Cardiac muscle cell (in vitro differentiated cells and primary cell): ENCODE data around the gene MAP3K9. TPM values are rescaled to one million over a fixed set of nuclear protein-coding genes. Genes with fewer than 3 reads are reported as not detected.

ENCODE experiments used
- DNase-seq, 2 donors: peaks; one replicate each; pipeline versions ENCODE4 v3.0.0 to v3.0.0-alpha.2; 2010 to 2017; ENCODE audit warnings: low read depth in 1 of 2, low spot score in 1 of 2
- H3K27ac ChIP-seq: fragments of 200-600 bp; sonication (generic); 2 replicates; pipeline ENCODE4 v1.5.1; 2016
- H3K27me3 ChIP-seq: fragments of 200-600 bp; sonication (generic); 2 replicates; pipeline ENCODE4 v1.6.0; 2016; ENCODE audit warnings: control low read depth
- H3K36me3 ChIP-seq: fragments of 200-600 bp; sonication (generic); 2 replicates; pipeline ENCODE4 v1.5.1; 2016; ENCODE audit warnings: control low read depth
- H3K4me1 ChIP-seq: fragments of 200-600 bp; sonication (generic); 2 replicates; pipeline ENCODE4 v1.8.1; 2017; ENCODE audit warnings: low read depth, mild to moderate bottlenecking, mixed run types
- H3K4me3 ChIP-seq: fragments of 200-600 bp; sonication (generic); 2 replicates; pipeline ENCODE4 v1.5.1; 2016; ENCODE audit warnings: mild to moderate bottlenecking
- H3K9me3 ChIP-seq: fragments of 200-600 bp; sonication (generic); 2 replicates; pipeline ENCODE4 v1.5.1; 2017; ENCODE audit warnings: low read depth, mild to moderate bottlenecking, control low read depth
- CTCF ChIP-seq: IDR thresholded peaks from 2 replicates; pipeline ENCODE4 v1.5.1; 2012; ENCODE audit warnings: low read depth, mild to moderate bottlenecking, low read length
- polyA plus RNA-seq: library from polyadenylated mRNA; unstranded; fragments of >200 nt; fragmentation: Nextera tagmentation; extraction: Ambion mirVana; gene quantifications from 2 replicates; pipeline ENCODE4 v1.2.1, GENCODE V29; 2016
- total RNA-seq: library from RNA; depleted of rRNA; stranded (reverse); fragments of >200 nt; gene quantifications from 2 replicates; pipeline ENCODE4 v1.2.3, GENCODE V29; 2016

Gene MAP3K9
- total and polyA plus RNA-seq, 2 experiments from 2014 or later: 5.4 to 7.4 TPM

GRCh38 chr14:70744641-70745040 lies 64.7 kb downstream of the MAP3K9 start:
- peaks cover 4% of the 10 kb centered on the region for H3K36me3 ChIP-seq
- H3K27ac ChIP-seq: no peak overlapping the region
- H3K4me1 ChIP-seq: no peaks in the 10 kb centered on the region
- no peak overlapping the region for H3K4me3 ChIP-seq
- no peaks in the 10 kb centered on the region for H3K27me3 ChIP-seq
- H3K9me3 ChIP-seq: no peaks in the 10 kb centered on the region
- no peak for DNase-seq
- TF ChIP-seq CTCF: no peak

- no peak for DNase-seq
- no peak for TF ChIP-seq CTCF
- Histone ChIP-seq H3K27ac (no peak overlapping the region), H3K9me3 (no peaks in the 10 kb centered on the region), H3K4me3 (no peak overlapping the region), H3K36me3 (peaks cover 7% of the 10 kb centered on the region), H3K4me1 (no peaks in the 10 kb centered on the region), H3K27me3 (no peaks in the 10 kb centered on the region)
Observed at GRCh38 chr14:70742316-70742715, 67.0 kb downstream of the MAP3K9 start.

- Histone ChIP-seq H3K36me3 (peaks cover 7% of the 10 kb centered on the region), H3K4me3 (no peak overlapping the region), H3K27me3 (no peaks in the 10 kb centered on the region), H3K27ac (no peak overlapping the region), H3K4me1 (no peaks in the 10 kb centered on the region), H3K9me3 (no peaks in the 10 kb centered on the region)
- TF ChIP-seq CTCF: no peak
- DNase-seq: no peak
Observed at GRCh38 chr14:70741482-70741881, 67.8 kb downstream of the MAP3K9 start.

GRCh38 chr14:70735043-70735442 lies 74.3 kb downstream of the MAP3K9 start:
- H3K27me3 ChIP-seq: no peaks in the 10 kb centered on the region
- no peak for TF ChIP-seq CTCF

GRCh38 chr14:70731447-70732239 lies 77.7 kb downstream of the MAP3K9 start:
- Histone ChIP-seq H3K27me3 (no peaks in the 10 kb centered on the region), H3K36me3 (peaks cover 5% of the 10 kb centered on the region), H3K4me1 (no peaks in the 10 kb centered on the region), H3K9me3 (no peaks in the 10 kb centered on the region), H3K27ac (no peak overlapping the region), H3K4me3 (no peak overlapping the region)
- TF ChIP-seq CTCF: no peak
- DNase-seq: no peak

More at GRCh38 chr14:70735043-70735442, 74.3 kb downstream of the MAP3K9 start:
- peaks cover 12% of the 10 kb centered on the region for H3K36me3 ChIP-seq
- no peaks in the 10 kb centered on the region for H3K4me1 ChIP-seq
- peak; percentile 70 to 79 for DNase-seq
- no peak overlapping the region for H3K27ac ChIP-seq
- H3K9me3 ChIP-seq: no peaks in the 10 kb centered on the region
- no peak overlapping the region for H3K4me3 ChIP-seq
